ENCODE measurements around the gene ATP5F1E. TPM values are rescaled to one million over a fixed set of nuclear protein-coding genes. Genes with fewer than 3 reads are reported as not detected.

The ATP5F1E gene
- total RNA-seq, 1 experiment from 2014 or later = 52.7 TPM

DNA sequence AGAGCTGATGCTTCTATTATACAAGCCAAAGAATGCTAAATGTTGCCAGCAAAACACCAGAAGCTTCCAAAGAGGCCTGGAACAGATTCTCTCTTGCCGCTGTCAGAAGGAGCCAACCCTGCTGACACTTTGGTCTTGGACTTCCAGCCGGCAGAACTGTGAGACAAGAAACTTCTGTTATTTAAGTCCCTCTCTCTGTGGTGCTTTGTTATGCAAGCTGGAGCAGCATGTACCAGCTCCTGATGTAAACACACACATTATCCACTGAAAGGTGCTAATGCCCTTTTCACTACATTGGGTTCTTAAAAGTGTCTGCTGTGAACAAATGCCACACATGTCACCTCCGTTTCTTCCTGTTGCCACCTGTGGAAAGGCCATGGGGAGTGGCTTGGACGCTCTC, 36.4 kb upstream of the ATP5F1E start:
- Mint-ChIP-seq H3K4me1 (peaks cover 5 to 13% of the 10 kb centered on the region in 2 experiments), H3K9me3 (peaks cover 3 to 5% of the 10 kb centered on the region in 2 experiments; a peak in 3 of 5 replicates), H3K27ac (no peak overlapping the region), H3K36me3 (ENCODE audit: insufficient read depth in 1 of 3, low read depth in 3 of 3) (no peaks in the 10 kb centered on the region), H3K27me3 (ENCODE audit: low read depth) (peaks cover 6% of the 10 kb centered on the region), H3K4me3 (no peak overlapping the region)
- H2AFZ ChIP-seq (ENCODE audit: low read length) = no peak overlapping the region
- no peak overlapping the region for H3T11ph ChIP-seq (ENCODE audit: low read length)
- no peaks in the 10 kb centered on the region for H3K79me1 ChIP-seq (ENCODE audit: insufficient read depth, low read depth, low read length, poor library complexity, severe bottlenecking)
- H4K8ac ChIP-seq (replicated peaks; ENCODE audit: insufficient read length, low read depth, low read length) = no peak overlapping the region
- no peak overlapping the region for H3K4ac ChIP-seq (ENCODE audit: low read depth, low read length)
- WGBS (ENCODE audit: extremely low coverage, insufficient read length, low lambda C conversion rate) = no CpG with 5 or more reads among the region's 4 CpGs
- H2BK20ac ChIP-seq (ENCODE audit: low read depth, low read length, poor library complexity, severe bottlenecking) = no peak overlapping the region
- H3K27ac ChIP-seq (ENCODE audit: insufficient read length, low read depth, low read length) = no peak overlapping the region
- H3K23me2 ChIP-seq (ENCODE audit: insufficient read length, low read depth, low read length, poor library complexity, severe bottlenecking) = no peaks in the 10 kb centered on the region
- no peaks in the 10 kb centered on the region for H4K20me1 ChIP-seq (ENCODE audit: control insufficient read depth, insufficient read depth, insufficient read length)
- no peak overlapping the region; the same call in 1 of the 2 replicates for H3K14ac ChIP-seq (ENCODE audit: insufficient read depth, low read length)
- H4K91ac ChIP-seq (ENCODE audit: insufficient read length, low read depth, low read length) = no peak overlapping the region
- no peak overlapping the region for H2BK120ac ChIP-seq (ENCODE audit: low read depth, low read length, poor library complexity, severe bottlenecking)
- H3K4me1 ChIP-seq (ENCODE audit: insufficient read depth, low read length) = no peaks in the 10 kb centered on the region
- H3K4me2 ChIP-seq (ENCODE audit: insufficient read depth, insufficient read length, low read length) = no peak overlapping the region
- H2BK12ac ChIP-seq (ENCODE audit: insufficient read length, low read depth, low read length) = no peak overlapping the region
- no peaks in the 10 kb centered on the region for H3K27me3 ChIP-seq (ENCODE audit: insufficient read depth, low read length)
- no peak overlapping the region for H3K18ac ChIP-seq (ENCODE audit: insufficient read length, low read depth, low read length)
- no peaks in the 10 kb centered on the region for H3K9me3 ChIP-seq (ENCODE audit: control insufficient read depth, low read depth, low read length)
- TF ChIP-seq, protein P1, sequence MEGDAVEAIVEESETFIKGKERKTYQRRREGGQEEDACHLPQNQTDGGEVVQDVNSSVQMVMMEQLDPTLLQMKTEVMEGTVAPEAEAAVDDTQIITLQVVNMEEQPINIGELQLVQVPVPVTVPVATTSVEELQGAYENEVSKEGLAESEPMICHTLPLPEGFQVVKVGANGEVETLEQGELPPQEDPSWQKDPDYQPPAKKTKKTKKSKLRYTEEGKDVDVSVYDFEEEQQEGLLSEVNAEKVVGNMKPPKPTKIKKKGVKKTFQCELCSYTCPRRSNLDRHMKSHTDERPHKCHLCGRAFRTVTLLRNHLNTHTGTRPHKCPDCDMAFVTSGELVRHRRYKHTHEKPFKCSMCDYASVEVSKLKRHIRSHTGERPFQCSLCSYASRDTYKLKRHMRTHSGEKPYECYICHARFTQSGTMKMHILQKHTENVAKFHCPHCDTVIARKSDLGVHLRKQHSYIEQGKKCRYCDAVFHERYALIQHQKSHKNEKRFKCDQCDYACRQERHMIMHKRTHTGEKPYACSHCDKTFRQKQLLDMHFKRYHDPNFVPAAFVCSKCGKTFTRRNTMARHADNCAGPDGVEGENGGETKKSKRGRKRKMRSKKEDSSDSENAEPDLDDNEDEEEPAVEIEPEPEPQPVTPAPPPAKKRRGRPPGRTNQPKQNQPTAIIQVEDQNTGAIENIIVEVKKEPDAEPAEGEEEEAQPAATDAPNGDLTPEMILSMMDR (conservative IDR thresholded peaks at IDR 0.05) = no peak
- no peak overlapping the region for H3K23ac ChIP-seq (ENCODE audit: insufficient read length, low read depth, low read length)
- DNase-seq = no peak
- H2AK5ac ChIP-seq (ENCODE audit: insufficient read length, low read length) = no peak overlapping the region
- no peaks in the 10 kb centered on the region for H3K79me2 ChIP-seq (ENCODE audit: insufficient read depth, low read length)
- no peak overlapping the region for H4K5ac ChIP-seq (ENCODE audit: insufficient read length, low read depth, low read length)
- no peak overlapping the region for H3K56ac ChIP-seq (ENCODE audit: insufficient read length, low read depth, low read length)
- H3K9ac ChIP-seq (ENCODE audit: extremely low read depth, insufficient read length, low read length) = no peak overlapping the region
- H2BK15ac ChIP-seq (ENCODE audit: low read depth, low read length) = no peak overlapping the region
- no peak overlapping the region for H2BK5ac ChIP-seq (ENCODE audit: insufficient read length, low read length)
